A549 treated with AZD9567 at 1 μM for 4 hours (cell line): ENCODE measurements around the gene VPS26B. TPM values are rescaled to one million over a fixed set of nuclear protein-coding genes. Genes with fewer than 3 reads are reported as not detected.

Experiments used
- total RNA-seq: library from RNA; stranded (reverse); fragments of 200-300 nt; extraction: Qiagen RNA extraction; gene quantifications from 5 replicates; pipeline ENCODE4 v1.2.3, GENCODE V29; 2022; ENCODE audit not compliant: insufficient read depth

VPS26B gene
- total RNA-seq, result 14.4 to 23.8 TPM (median 21.5 TPM) in 5 replicates

DNA sequence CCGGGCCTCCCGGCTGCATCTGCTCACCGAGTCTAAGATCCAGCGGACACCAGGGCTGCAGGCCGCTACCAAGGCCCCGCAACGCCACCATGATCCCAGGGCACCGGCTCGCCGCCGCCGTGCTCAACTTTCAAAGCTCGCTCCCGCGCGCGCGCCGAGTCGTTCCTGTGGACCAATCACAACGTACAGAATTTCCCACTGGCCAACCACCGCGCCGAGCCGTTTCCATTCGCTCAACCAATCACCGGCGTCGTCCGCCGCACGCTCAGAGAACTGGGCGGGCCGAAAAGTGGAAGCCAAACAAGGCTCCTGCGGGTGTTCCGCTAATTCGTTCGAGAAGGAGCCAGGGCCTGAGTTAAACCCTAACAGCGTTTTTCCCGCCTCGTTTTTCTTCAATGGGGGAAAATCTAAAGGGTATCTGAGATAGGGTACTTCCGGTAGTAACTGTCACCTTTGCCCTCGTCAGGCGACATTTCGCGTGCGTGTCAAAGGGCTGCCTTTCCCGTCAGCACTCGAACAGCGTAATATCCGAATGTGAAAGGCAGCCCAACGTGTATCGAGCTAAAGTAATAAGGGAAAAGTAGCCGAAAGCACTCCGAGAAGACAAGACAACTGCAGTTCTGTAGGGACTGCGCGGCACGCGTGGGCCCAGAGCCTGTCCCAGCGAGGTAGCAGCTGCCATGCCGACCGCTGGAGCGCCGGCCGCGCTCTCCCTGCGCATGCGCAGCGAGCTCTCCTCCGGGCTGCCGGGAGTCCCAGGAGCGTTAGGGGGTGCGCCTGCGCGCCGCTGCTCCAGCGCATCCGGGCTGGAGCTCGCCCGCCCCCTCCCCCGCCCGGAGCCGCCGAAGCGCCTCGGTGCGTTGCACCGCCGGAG, at the start of gene VPS26B, which contains the start of gene NCAPD3:
TSS of gene VPS26B (plus strand) at position 836 of the 874 bp plus-strand sequence. CDS start 452 bp downstream, outside the sequence.
TSS of gene NCAPD3 (minus strand) at position 132 of the 874 bp plus-strand sequence. CDS start at position 91, 41 bp downstream.

DNA sequence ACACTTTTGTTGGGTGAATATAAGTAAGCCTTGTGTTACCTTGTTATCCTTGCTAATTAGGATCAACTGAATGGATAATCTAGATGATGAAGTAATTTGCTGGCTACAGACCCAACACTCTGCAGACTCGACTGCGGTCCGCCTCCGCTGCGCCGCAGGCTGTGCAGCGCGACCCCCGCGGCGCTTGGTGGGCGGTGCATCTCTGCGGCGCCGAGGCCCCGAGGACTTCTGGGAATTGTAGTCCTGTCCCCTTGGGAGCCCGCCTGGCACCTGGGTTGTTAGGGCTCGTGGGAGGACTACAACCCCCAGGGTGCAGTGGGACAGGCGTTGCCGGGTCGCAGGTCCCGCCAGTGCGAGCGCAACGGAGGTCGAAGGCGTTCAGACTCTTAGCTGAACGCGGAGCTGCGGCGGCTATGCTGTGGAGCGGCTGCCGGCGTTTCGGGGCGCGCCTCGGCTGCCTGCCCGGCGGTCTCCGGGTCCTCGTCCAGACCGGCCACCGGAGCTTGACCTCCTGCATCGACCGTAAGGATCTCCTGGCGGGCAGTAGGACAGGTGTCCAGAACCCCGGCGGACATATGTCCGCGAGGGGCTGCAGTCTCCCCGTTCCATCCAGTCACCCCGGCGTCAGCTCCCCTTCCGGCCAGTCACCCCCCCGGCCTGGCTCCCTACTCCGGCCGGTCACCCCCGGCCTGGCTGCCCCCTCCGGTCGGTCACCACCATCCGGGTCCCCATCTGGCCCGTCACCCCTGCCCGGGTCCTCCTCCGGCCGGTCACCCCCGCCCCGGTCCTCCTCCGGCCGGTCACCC, 28.9 kb downstream of the VPS26B start, which contains the start of the genes ACAD8 and THYN1:
TSS of gene ACAD8 (plus strand) at position 381 of the 806 bp plus-strand sequence. CDS start at position 414, 33 bp downstream.
TSS of gene THYN1 (minus strand) at position 165 of the 806 bp plus-strand sequence. CDS start 470 bp downstream, outside the sequence.

DNA sequence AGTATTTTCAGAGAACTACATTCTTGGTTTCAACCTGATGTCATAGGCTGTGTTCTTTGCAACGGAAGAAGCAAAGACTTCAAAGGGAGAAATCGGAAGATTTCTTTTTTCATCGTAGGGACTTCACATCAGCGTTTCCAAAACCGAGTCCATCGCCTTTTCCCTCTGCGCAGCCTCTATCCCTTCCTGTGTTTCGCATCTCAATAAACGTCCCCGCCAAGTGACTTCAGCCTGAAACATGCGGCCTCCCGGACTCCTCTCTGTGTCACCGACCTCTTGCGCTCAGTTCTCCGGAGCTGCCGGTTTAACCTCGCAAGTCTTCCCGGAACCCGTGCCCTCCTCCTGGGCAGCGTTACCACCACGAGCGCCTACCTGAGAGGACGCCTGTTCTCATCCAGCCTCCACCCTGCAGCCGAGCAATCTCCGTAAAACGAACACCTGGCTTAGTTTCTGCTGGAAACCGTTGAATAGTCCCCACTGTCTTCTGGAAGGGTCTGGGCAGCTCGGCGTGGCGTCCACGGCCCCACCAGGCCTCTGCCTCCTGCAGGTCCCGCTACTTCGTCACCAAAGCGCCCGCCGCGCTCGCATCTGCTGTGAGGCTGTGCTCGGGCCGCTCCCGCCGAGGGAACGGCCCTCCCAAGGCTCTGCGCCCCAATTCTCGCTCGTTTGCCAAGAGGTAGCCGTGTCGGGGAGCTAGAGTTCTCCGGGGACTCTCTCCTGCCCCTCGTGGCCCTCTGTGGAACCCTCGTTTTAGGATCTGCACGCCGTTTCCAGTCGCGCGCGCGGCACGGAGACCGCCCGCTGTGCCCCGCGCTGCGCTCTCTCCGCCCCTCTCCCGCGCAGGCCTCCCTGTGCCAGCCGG, 51.3 kb downstream of the VPS26B start, which contains the start of gene GLB1L3:
TSS of gene GLB1L3 (plus strand) at position 846 of the 862 bp plus-strand sequence. CDS start 362 bp downstream, outside the sequence.

Other genes starting within 250 kb of the VPS26B start
- 3.6 to 10.0 TPM (median 4.2 TPM) in 5 replicates for gene JAM3, start 155.6 kb upstream of the VPS26B start, total RNA-seq
- 22.1 to 26.0 TPM (median 24.0 TPM) in 5 replicates for gene NCAPD3, start 704 bp upstream of the VPS26B start, total RNA-seq
- gene THYN1, start 28.7 kb downstream of the VPS26B start, total RNA-seq, result 15.8 to 24.2 TPM (median 16.8 TPM) in 5 replicates
- gene ACAD8, start 28.9 kb downstream of the VPS26B start, total RNA-seq, result 10.2 to 11.9 TPM (median 10.5 TPM) in 5 replicates
- gene GLB1L3, start 51.7 kb downstream of the VPS26B start, total RNA-seq, result 0.07 TPM in 1 of 5 replicates, not detected in the others
- gene GLB1L2, start 107.3 kb downstream of the VPS26B start, total RNA-seq, result 1.5 to 2.0 TPM (median 1.9 TPM) in 5 replicates
- gene B3GAT1, start 187.6 kb downstream of the VPS26B start, total RNA-seq, result 0.01 to 0.03 TPM in 2 of 5 replicates, not detected in the others